Adipose tissue (tissue), 3 donors: ENCODE results near the gene STK16. TPM values are rescaled to one million over a fixed set of nuclear protein-coding genes. Genes with fewer than 3 reads are reported as not detected.

Experiments used
- H3K27ac ChIP-seq: one replicate; pipeline ENCODE4 v1.5.1; 2013; ENCODE audit warnings: low read depth, low read length
- WGBS, 3 donors: extraction: QIAGEN DNeasy Blood & Tissue Kit; methylation state at CpG; one replicate each; pipeline ENCODE4 v1.1.7; 2013; 5-methylcytosine and 5-hydroxymethylcytosine counted together
- polyA plus RNA-seq, 3 donors: library from polyadenylated mRNA; stranded (reverse); fragments of 200-250 nt; gene quantifications; one replicate each; pipeline ENCODE4 v1.2.3, GENCODE V29; 2013
- donor health status: healthy with polysubstance abuse.
- donor health status: Bipolar disorder and iron deficiency.
- donor health status: healthy.

Gene STK16
- polyA plus RNA-seq, 3 donors, result 33.8 to 36.6 (median 33.9) TPM

GRCh38 chr2:219279151-219279915, 34.1 kb downstream of the STK16 start, which contains the start of gene DNAJB2:
Gene DNAJB2 (plus strand): TSS chr2:219279366. CDS start chr2:219279834, 468 bp downstream.
- 0 to 2% (median 1%) methylated on average over 54 to 65 of the region's 65 CpGs for WGBS, 3 donors

GRCh38 chr2:219279916-219280516, 34.7 kb downstream of the STK16 start:
- H3K27ac ChIP-seq, result no peak overlapping the region
- 35 to 50% (median 47%) methylated on average over 12 of the region's 12 CpGs for WGBS, 3 donors

More at GRCh38 chr2:219279151-219279915, 34.1 kb downstream of the STK16 start, which contains the start of gene DNAJB2:
- H3K27ac ChIP-seq, result peak within 1 kb of the TSS; percentile 51

- no peak overlapping the region for H3K27ac ChIP-seq
- 92 to 95% (median 94%) methylated on average over 4 of the region's 4 CpGs for WGBS, 3 donors
These were observed 35.4 kb downstream of the STK16 start for GRCh38 chr2:219280651-219281050.

GRCh38 chr2:219281588-219281987, 36.3 kb downstream of the STK16 start:
- H3K27ac ChIP-seq, result no peak overlapping the region
- WGBS, 3 donors, result 77 to 91% (median 89%) methylated on average over 8 of the region's 8 CpGs

GRCh38 chr2:219282375-219282774, 37.1 kb downstream of the STK16 start:
- H3K27ac ChIP-seq, result no peak overlapping the region
- WGBS, 3 donors, result 85 to 87% (median 86%) methylated on average over 5 of the region's 5 CpGs

- no peak overlapping the region for H3K27ac ChIP-seq
- WGBS, 3 donors, result 85 to 91% (median 89%) methylated on average over 17 of the region's 17 CpGs
These were observed 37.8 kb downstream of the STK16 start for GRCh38 chr2:219282943-219283581.

GRCh38 chr2:219284501-219285372, 39.5 kb downstream of the STK16 start:
- H3K27ac ChIP-seq, result no peak overlapping the region
- WGBS, 3 donors, result 86 to 93% (median 88%) methylated on average over 16 of the region's 16 CpGs

GRCh38 chr2:219285373-219285735, 40.1 kb downstream of the STK16 start:
- no peak overlapping the region for H3K27ac ChIP-seq
- WGBS, 3 donors, result 75 to 84% (median 81%) methylated on average over 12 of the region's 12 CpGs

- WGBS, 3 donors, result 66 to 70% (median 67%) methylated on average over 17 of the region's 17 CpGs
- no peak overlapping the region for H3K27ac ChIP-seq
These were observed 40.7 kb downstream of the STK16 start for GRCh38 chr2:219285894-219286425.

- WGBS, 3 donors, result 65 to 77% (median 75%) methylated on average over 12 of the region's 12 CpGs
- H3K27ac ChIP-seq, result peak overlapping the region; percentile 1
These were observed 41.3 kb downstream of the STK16 start for GRCh38 chr2:219286436-219287115.

GRCh38 chr2:219287116-219287440, 41.8 kb downstream of the STK16 start:
- 91 to 92% (median 92%) methylated on average over 6 of the region's 6 CpGs for WGBS, 3 donors
- peak overlapping the region; percentile 1 for H3K27ac ChIP-seq

GRCh38 chr2:219287580-219288265, 42.4 kb downstream of the STK16 start:
- H3K27ac ChIP-seq, result no peak overlapping the region
- 80 to 83% (median 81%) methylated on average over 10 of the region's 10 CpGs for WGBS, 3 donors

- no peak overlapping the region for H3K27ac ChIP-seq
- 65 to 73% (median 71%) methylated on average over 6 of the region's 6 CpGs for WGBS, 3 donors
These were observed 43.9 kb downstream of the STK16 start for GRCh38 chr2:219289195-219289536.

GRCh38 chr2:219289537-219290361, 44.5 kb downstream of the STK16 start:
- no peak overlapping the region for H3K27ac ChIP-seq
- WGBS, 3 donors, result 46 to 53% (median 46%) methylated on average over 16 of the region's 16 CpGs

GRCh38 chr2:219290381-219291171, 45.3 kb downstream of the STK16 start:
- 83 to 89% (median 89%) methylated on average over 15 to 16 of the region's 16 CpGs for WGBS, 3 donors
- no peak overlapping the region for H3K27ac ChIP-seq

GRCh38 chr2:219291394-219291793, 46.1 kb downstream of the STK16 start:
- H3K27ac ChIP-seq, result no peak overlapping the region

More at GRCh38 chr2:219291394-219291793, 46.1 kb downstream of the STK16 start:
- 73 to 79% (median 75%) methylated on average over 7 of the region's 7 CpGs for WGBS, 3 donors
